GM12878 (cell line): ENCODE results near the gene MCEMP1. TPM values are rescaled to one million over a fixed set of nuclear protein-coding genes. Genes with fewer than 3 reads are reported as not detected.

Source experiments
- ATAC-seq: fragments of 200-7000 bp; cut with Tn5 transposase; 3 replicates; pipeline ENCODE4 v1.9.1; 2020; ENCODE audit warnings: mild to moderate bottlenecking, moderate library complexity
- BruUV-seq: library from RNA; stranded (reverse); fragments of 400-500 nt; replicated peaks from 2 replicates; lab custom pipeline; 2021; lab: Mats Ljungman, UMichigan
- CTCF ChIA-PET: fragments of 300-600 bp; sonication (Branson Sonifier 250); formaldehyde crosslinking; extraction: SDS; loops from one replicate; lab custom pipeline; 2021; ENCODE audit warnings: inconsistent platforms; lab: Yijun Ruan, JAX
- POLR2A ChIA-PET: fragments of 350-600 bp; formaldehyde crosslinking; extraction: SDS; loops from one replicate; lab custom pipeline; 2021; ENCODE audit warnings: inconsistent platforms; lab: Charles Lee
- RAD21 ChIA-PET: fragments of 300-600 bp; sonication (Branson Sonifier 250); formaldehyde crosslinking; loops from one replicate; lab custom pipeline; 2023; ENCODE audit warnings: antibody characterized with exemption; ENCODE audit not compliant: unreplicated experiment; lab: Charles Lee
- SMC1A ChIA-PET: fragments of 300-600 bp; sonication (Branson Sonifier 250); formaldehyde crosslinking; loops from one replicate; lab custom pipeline; 2023; ENCODE audit not compliant: unreplicated experiment, uncharacterized antibody; lab: Charles Lee
- DNase-seq: peaks from one replicate; pipeline ENCODE4 v3.0.0-alpha.2; 2011; ENCODE audit warnings: low read depth, low spot score
- FAIRE-seq: peaks from 3 replicates; lab custom pipeline; 2011; peaks lifted over from hg19 to GRCh38; lab: Jason Lieb, UNC
- H2AFZ ChIP-seq: 2 replicates; pipeline ENCODE4 v1.6.0; 2011; ENCODE audit warnings: low read depth, low read length, control low read depth; ENCODE audit not compliant: control insufficient read depth
- H3K27ac ChIP-seq: 2 replicates; pipeline ENCODE4 v1.5.1; 2011; ENCODE audit warnings: control low read depth; ENCODE audit not compliant: control insufficient read depth, insufficient read depth
- H3K27me3 ChIP-seq, 2 experiments: replicated peaks in 1 of 2; 2 replicates each; pipeline versions ENCODE4 v1.6.0 to v1.6.1; 2011; ENCODE audit warnings: low read length in 1 of 2; ENCODE audit not compliant: control insufficient read depth in 2 of 2, insufficient read depth in 2 of 2
- H3K36me3 ChIP-seq, 2 experiments: 2 replicates each; pipeline ENCODE4 v1.5.1; 2011; ENCODE audit warnings: low read length in 1 of 2; ENCODE audit not compliant: control insufficient read depth in 2 of 2, insufficient read depth in 2 of 2
- H3K4me1 ChIP-seq: 2 replicates; pipeline ENCODE4 v1.6.1; 2011; ENCODE audit warnings: mild to moderate bottlenecking, low read length, moderate library complexity, mixed read lengths; ENCODE audit not compliant: control insufficient read depth, insufficient read depth
- H3K4me2 ChIP-seq: 2 replicates; pipeline ENCODE4 v1.6.0; 2011; ENCODE audit warnings: control low read depth; ENCODE audit not compliant: control insufficient read depth, insufficient read depth
- H3K4me3 ChIP-seq: fragments of 200-600 bp; sonication (generic); 2 replicates; pipeline ENCODE4 v1.5.1; 2016
- H3K79me2 ChIP-seq: 2 replicates; pipeline ENCODE4 v1.6.0; 2011; ENCODE audit warnings: low read length; ENCODE audit not compliant: control insufficient read depth, insufficient read depth
- H3K9ac ChIP-seq: 2 replicates; pipeline ENCODE4 v1.8.0; 2011; ENCODE audit warnings: low read length, control low read depth, mixed read lengths; ENCODE audit not compliant: control insufficient read depth, insufficient read depth
- H3K9me3 ChIP-seq: replicated peaks from 3 replicates; pipeline ENCODE4 v1.5.1; 2011; ENCODE audit warnings: mild to moderate bottlenecking, low read length; ENCODE audit not compliant: control insufficient read depth, insufficient read depth
- H4K20me1 ChIP-seq: 2 replicates; pipeline ENCODE4 v1.6.0; 2011; ENCODE audit not compliant: control insufficient read depth, insufficient read depth
- ATF2 ChIP-seq: IDR thresholded peaks from 2 replicates; pipeline ENCODE4 v1.6.1; 2012; ENCODE audit warnings: low read length, inconsistent platforms
- BACH1 ChIP-seq: fragments of 450-650 bp; IDR thresholded peaks from 2 replicates; pipeline ENCODE4 v1.6.1; 2017; ENCODE audit warnings: mild to moderate bottlenecking, borderline replicate concordance
- ELK1 ChIP-seq: IDR thresholded peaks from 2 replicates; pipeline ENCODE4 v1.6.1; 2012; ENCODE audit warnings: low read depth, low read length, improper control_type of control experiment
- EP300 ChIP-seq, 2 experiments: fragments of 150-350 bp in 1 of 2; IDR thresholded peaks; 2 replicates each; pipeline ENCODE4 v1.6.1; 2011 to 2012; ENCODE audit warnings: low read depth in 2 of 2, low read length in 2 of 2, borderline replicate concordance in 1 of 2, improper control_type of control experiment in 1 of 2, inconsistent platforms in 1 of 2; ENCODE audit not compliant: control insufficient read depth in 1 of 2
- ESRRA ChIP-seq: IDR thresholded peaks from 2 replicates; pipeline ENCODE4 v1.6.1; 2012; ENCODE audit warnings: mild to moderate bottlenecking, low read length, improper control_type of control experiment
- FOXK2 ChIP-seq: fragments of 450-650 bp; IDR thresholded peaks from 2 replicates; pipeline ENCODE4 v1.6.1; 2017; ENCODE audit warnings: mild to moderate bottlenecking, moderate library complexity
- HDAC6 ChIP-seq: fragments of 200-600 bp; sonication (generic); IDR thresholded peaks from one replicate; pipeline ENCODE4 v1.8.0; 2017; ENCODE audit warnings: antibody characterized with exemption; ENCODE audit not compliant: unreplicated experiment
- IRF5 ChIP-seq: fragments of 450-650 bp; IDR thresholded peaks from 2 replicates; pipeline ENCODE4 v1.6.1; 2017; ENCODE audit warnings: borderline replicate concordance
- MLLT1 ChIP-seq: fragments of 450-650 bp; IDR thresholded peaks from 2 replicates; pipeline ENCODE4 v1.6.1; 2016; ENCODE audit warnings: mild to moderate bottlenecking
- MTA3 ChIP-seq: IDR thresholded peaks from 2 replicates; pipeline ENCODE4 v1.6.1; 2012; ENCODE audit warnings: low read length, inconsistent platforms, borderline replicate concordance
- MXI1 ChIP-seq: fragments of 150-350 bp; IDR thresholded peaks from 2 replicates; pipeline ENCODE4 v1.6.1; 2011; ENCODE audit warnings: low read depth, mild to moderate bottlenecking, inconsistent platforms, low read length, improper control_type of control experiment
- NFXL1 ChIP-seq: fragments of 450-650 bp; IDR thresholded peaks from 2 replicates; pipeline ENCODE4 v1.6.1; 2017; ENCODE audit warnings: antibody characterized with exemption, mild to moderate bottlenecking, borderline replicate concordance
- POU2F2 ChIP-seq: IDR thresholded peaks from 3 replicates; pipeline ENCODE4 v1.6.1; 2011; ENCODE audit warnings: low read depth, mild to moderate bottlenecking, low read length, borderline replicate concordance
- SIX5 ChIP-seq: IDR thresholded peaks from 2 replicates; pipeline ENCODE4 v1.6.1; 2011; ENCODE audit warnings: mild to moderate bottlenecking, low read depth, low read length, moderate library complexity; ENCODE audit not compliant: severe bottlenecking
- SMARCA5 ChIP-seq: fragments of 450-650 bp; IDR thresholded peaks from 2 replicates; pipeline ENCODE4 v1.6.1; 2017; ENCODE audit warnings: mild to moderate bottlenecking
- SRF ChIP-seq, 2 experiments: IDR thresholded peaks; 2 replicates each; pipeline ENCODE4 v1.6.1; 2011; ENCODE audit warnings: low read depth in 2 of 2, low read length in 2 of 2, mild to moderate bottlenecking in 1 of 2, moderate library complexity in 1 of 2
- STAT3 ChIP-seq: IDR thresholded peaks from 2 replicates; pipeline ENCODE4 v1.6.1; 2011; ENCODE audit warnings: low read depth, low read length, improper control_type of control experiment
- ZNF217 ChIP-seq: fragments of 450-650 bp; IDR thresholded peaks from 2 replicates; pipeline ENCODE4 v1.6.1; 2017; ENCODE audit warnings: antibody characterized with exemption, mild to moderate bottlenecking
- ZNF622 ChIP-seq: fragments of 450-650 bp; IDR thresholded peaks from 2 replicates; pipeline ENCODE4 v1.6.1; 2017; ENCODE audit warnings: mild to moderate bottlenecking, inconsistent platforms
- WGBS: methylation state at CpG from one replicate; pipeline ENCODE4 v1.1.6; 2016; ENCODE audit warnings: low lambda C conversion rate; ENCODE audit not compliant: insufficient replicate concordance, insufficient coverage; ENCODE audit errors: missing lambda C conversion rate; 5-methylcytosine and 5-hydroxymethylcytosine counted together
- in situ Hi-C: fragments of 300-500 bp; cut with MboI; formaldehyde crosslinking; loops from 9 replicates; pipeline ENCODE4 v1.14.3; 2018; ENCODE audit warnings: mixed read lengths
- intact Hi-C: fragments of 100-400 bp; cut with micrococcal nuclease; formaldehyde crosslinking; loops from one replicate; pipeline ENCODE4 v1.14.2; 2022; ENCODE audit not compliant: unreplicated experiment
- polyA plus RNA-seq, 11 experiments: library from polyadenylated mRNA; depleted of rRNA in 4 of 11; unstranded in 6 of 11; stranded (reverse) in 5 of 11; fragments of >200 nt; fragmentation: Nextera tagmentation in 4 of 11; fragmentation: Illumina TruSeq in 1 of 11; extraction: Ambion mirVana in 4 of 11; extraction: Trizol in 1 of 11; gene quantifications; 1 replicate in 1 of 11; 2 replicates in 10 of 11; pipeline versions ENCODE4 v1.2.1 to v1.2.3, GENCODE V29; 2011 to 2016; ENCODE audit warnings: inconsistent platforms in 2 of 11, missing spikeins in 2 of 11, low read depth in 1 of 11
- total RNA-seq, 4 experiments: library from RNA; depleted of rRNA in 3 of 4; stranded (reverse); fragments of >200 nt in 3 of 4; fragmentation: Illumina TruSeq in 1 of 4; extraction: Trizol in 1 of 4; gene quantifications; 2 replicates each; pipeline versions ENCODE4 v1.2.1 to v1.2.3, GENCODE V29; 2013 to 2021

MCEMP1 gene
- total and polyA plus RNA-seq, 10 of the 15 experiments (the other 5 are each of a cell fraction or from before 2014, with no cell fraction given) = 0.08 to 0.55 (median 0.26) TPM; not detected in 1

- TF ChIP-seq EP300 (IDR thresholded peaks at IDR 0.05; ENCODE audit: borderline replicate concordance in 1 of 2, control insufficient read depth in 1 of 2, low read depth in 2 of 2, low read length in 2 of 2) = no peak
- TF ChIP-seq IRF5 = no peak
- no peak for TF ChIP-seq MXI1
- TF ChIP-seq POU2F2 = no peak
- no peak for TF ChIP-seq SRF (IDR thresholded peaks at IDR 0.05; ENCODE audit: low read depth in 2 of 2, low read length in 2 of 2)
- TF ChIP-seq ELK1 = no peak
Measured at GRCh38 chr19:7670150-7670783, 6.6 kb upstream of the MCEMP1 start (continued).

GRCh38 chr19:7670790-7671189 is 6.1 kb upstream of the MCEMP1 start:
- Histone ChIP-seq H3K4me3 (no peak overlapping the region), H3K4me1 (peaks cover 5% of the 10 kb centered on the region), H4K20me1 (no peaks in the 10 kb centered on the region), H3K79me2 (no peaks in the 10 kb centered on the region), H3K9me3 (no peaks in the 10 kb centered on the region; the same call in 2 of the 3 replicates), H3K27ac (no peak overlapping the region), H3K36me3 (no peaks in the 10 kb centered on the region), H2AFZ (no peak overlapping the region), H3K27me3 (peaks cover 4 to 7% of the 10 kb centered on the region in 2 experiments; a peak in 3 of 4 replicates), H3K9ac (no peak overlapping the region), H3K4me2 (no peak overlapping the region)
- ChIA-PET POLR2A (no interaction called here), SMC1A (no interaction called here), CTCF (interaction anchor here (0.7 kb wide), 1 partner anchor 30 kb away, joined by 3 read pairs; no protein-coding TSS in a partner anchor), RAD21 (no interaction called here)
- no TSS peak for BruUV-seq
- intact Hi-C loops (loop anchor here (10.0 kb wide), 1 partner anchor 286 kb away; no protein-coding TSS in a partner anchor), in situ Hi-C loops (no loop called here)
- WGBS = 12% methylated on average over 9 of the region's 9 CpGs
- DNase-seq = no peak
- no peak for FAIRE-seq
- ATAC-seq = no peak
- no peak for TF ChIP-seq ZNF217
- no peak for TF ChIP-seq MTA3
- no peak for TF ChIP-seq ESRRA
- TF ChIP-seq MLLT1 = no peak
- no peak for TF ChIP-seq BACH1
- no peak for TF ChIP-seq SIX5
- TF ChIP-seq FOXK2 = no peak
- no peak for TF ChIP-seq STAT3
- no peak for TF ChIP-seq SMARCA5
- TF ChIP-seq ZNF622 = no peak
- TF ChIP-seq ATF2 = no peak
- no peak for TF ChIP-seq HDAC6
- no peak for TF ChIP-seq NFXL1
